ENCODE data around the gene RAB5B.
A peak's percentile ranks its signal among the peaks of the same experiment; 100 is the strongest.
"Not testable (repeated sequence)": the region's sequence is repeated elsewhere in the genome, so short reads cannot be mapped to it uniquely, and the experiment has no call there.

Gene RAB5B

DNA sequence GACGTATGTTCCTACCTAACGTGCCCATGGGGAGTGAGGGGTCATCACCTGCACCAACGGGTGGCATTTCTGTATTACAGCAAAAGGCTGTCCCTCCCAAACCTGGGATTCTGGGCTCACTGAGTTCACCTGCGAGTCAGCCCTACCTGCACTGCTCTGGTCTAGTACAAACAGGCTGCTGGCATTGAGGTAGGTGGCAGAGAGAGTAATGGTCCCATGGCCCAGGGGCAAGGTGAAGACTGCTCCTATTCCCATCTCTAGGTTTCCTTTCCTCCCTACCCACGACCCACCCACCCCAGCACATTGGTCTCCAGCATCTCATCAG is 23.6 kb downstream of the RAB5B start:
- Histone ChIP-seq H3K14ac (ENCODE audit: low read length in 2 of 2) (peak overlapping the region in 1 of 2 experiments; percentile 92), H3K27me3 (ENCODE audit: control insufficient read depth in 1 of 2, insufficient read depth in 1 of 2, low read length in 2 of 2) (no peaks in the 10 kb centered on the region), H3K4me1 (ENCODE audit: control insufficient read depth, insufficient read depth, low read depth, low read length) (peaks cover 15% of the 10 kb centered on the region), H3K9ac (ENCODE audit: low read length) (peak overlapping the region; percentile 90), H2BK12ac (ENCODE audit: low read length in 2 of 2) (peak overlapping the region in 1 of 2 experiments; percentile 74), H4K8ac (ENCODE audit: low read length) (peak overlapping the region; percentile 43), H3K4me2 (ENCODE audit: low read length, poor library complexity, severe bottlenecking) (peak overlapping the region; percentile 81), H3K4ac (ENCODE audit: low read depth in 1 of 2, low read length in 2 of 2) (peak overlapping the region in 1 of 2 experiments; percentile 64), H2AFZ (ENCODE audit: low read depth, low read length) (peak overlapping the region; percentile 72), H3K23ac (ENCODE audit: low read length in 2 of 2) (peak overlapping the region in 1 of 2 experiments; percentile 75), H2BK15ac (ENCODE audit: low read depth, poor library complexity, severe bottlenecking) (no peak overlapping the region), H2AK5ac (ENCODE audit: low read length, severe bottlenecking) (no peak overlapping the region), H3K9me3 (ENCODE audit: control insufficient read depth, low read length) (no peaks in the 10 kb centered on the region), H2BK120ac (ENCODE audit: low read depth, low read length) (peak overlapping the region; percentile 4), H3K36me3 (ENCODE audit: control insufficient read depth in 1 of 2, insufficient read depth in 2 of 2, low read depth in 1 of 2, low read length in 2 of 2) (peaks cover 24 to 37% of the 10 kb centered on the region in 2 experiments), H3K79me1 (replicated peaks; ENCODE audit: low read length, poor library complexity, severe bottlenecking) (peaks cover 15% of the 10 kb centered on the region), H4K91ac (ENCODE audit: low read length) (peak overlapping the region; percentile 79), H3K27ac (ENCODE audit: low read length, poor library complexity, severe bottlenecking) (peak overlapping the region; percentile 52), H3K4me3 (ENCODE audit: insufficient read depth in 1 of 2, low read depth in 1 of 2, low read length in 2 of 2) (peak overlapping the region; percentile 73 to 86), H3K18ac (ENCODE audit: low read depth in 1 of 2, low read length in 2 of 2) (peak overlapping the region in 1 of 2 experiments; percentile 94), H2BK5ac (ENCODE audit: low read depth, low read length, poor library complexity, severe bottlenecking) (no peak overlapping the region)
- DNase-seq, result peak; percentile 3
- WGBS, result 6% methylated on average over 5 of the region's 5 CpGs

DNA sequence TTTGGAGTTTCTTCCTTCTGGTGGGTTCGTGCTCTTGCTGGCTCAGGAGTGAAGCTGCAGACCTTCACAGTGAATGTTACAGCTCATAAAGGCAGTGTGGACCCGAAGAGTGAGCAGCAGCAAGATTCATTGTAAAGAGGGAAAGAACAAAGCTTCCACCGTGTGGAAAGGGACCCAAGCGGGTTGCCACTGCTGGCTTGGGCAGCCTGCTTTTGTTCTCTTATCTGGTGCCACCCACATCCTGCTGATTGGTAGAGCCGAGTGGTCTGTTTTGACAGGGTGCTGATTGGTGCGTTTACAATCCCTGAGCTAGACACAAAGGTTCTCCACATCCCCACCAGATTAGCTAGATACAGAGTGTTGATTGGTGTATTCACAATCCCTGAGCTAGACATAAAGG is 25.6 kb downstream of the RAB5B start:
- H3K14ac ChIP-seq (ENCODE audit: low read length in 2 of 2); H2BK5ac ChIP-seq (ENCODE audit: low read depth, low read length, poor library complexity, severe bottlenecking); H2BK120ac ChIP-seq (ENCODE audit: low read depth, low read length); H4K8ac ChIP-seq (ENCODE audit: low read length); DNase-seq; H2BK12ac ChIP-seq (ENCODE audit: low read length in 2 of 2); H3K4ac ChIP-seq (ENCODE audit: low read depth in 1 of 2, low read length in 2 of 2); H2BK15ac ChIP-seq (ENCODE audit: low read depth, poor library complexity, severe bottlenecking); H2AK5ac ChIP-seq (ENCODE audit: low read length, severe bottlenecking); H3K9ac ChIP-seq (ENCODE audit: low read length); H3K27me3 ChIP-seq (ENCODE audit: control insufficient read depth in 1 of 2, insufficient read depth in 1 of 2, low read length in 2 of 2); H3K18ac ChIP-seq (ENCODE audit: low read depth in 1 of 2, low read length in 2 of 2); H2AFZ ChIP-seq (ENCODE audit: low read depth, low read length); H3K4me2 ChIP-seq (ENCODE audit: low read length, poor library complexity, severe bottlenecking); H3K4me3 ChIP-seq (ENCODE audit: insufficient read depth in 1 of 2, low read depth in 1 of 2, low read length in 2 of 2); H3K9me3 ChIP-seq (ENCODE audit: control insufficient read depth, low read length); H3K27ac ChIP-seq (ENCODE audit: low read length, poor library complexity, severe bottlenecking); H3K23ac ChIP-seq (ENCODE audit: low read length in 2 of 2): not testable (repeated sequence)
- Histone ChIP-seq H3K79me1 (replicated peaks; ENCODE audit: low read length, poor library complexity, severe bottlenecking) (peaks cover 17% of the 10 kb centered on the region), H4K91ac (ENCODE audit: low read length) (peak overlapping the region; percentile 29), H3K36me3 (ENCODE audit: control insufficient read depth in 1 of 2, insufficient read depth in 2 of 2, low read depth in 1 of 2, low read length in 2 of 2) (peaks cover 26 to 30% of the 10 kb centered on the region in 2 experiments), H3K4me1 (ENCODE audit: control insufficient read depth, insufficient read depth, low read depth, low read length) (peaks cover 15% of the 10 kb centered on the region)
- 97% methylated on average over 4 of the region's 6 CpGs for WGBS

DNA sequence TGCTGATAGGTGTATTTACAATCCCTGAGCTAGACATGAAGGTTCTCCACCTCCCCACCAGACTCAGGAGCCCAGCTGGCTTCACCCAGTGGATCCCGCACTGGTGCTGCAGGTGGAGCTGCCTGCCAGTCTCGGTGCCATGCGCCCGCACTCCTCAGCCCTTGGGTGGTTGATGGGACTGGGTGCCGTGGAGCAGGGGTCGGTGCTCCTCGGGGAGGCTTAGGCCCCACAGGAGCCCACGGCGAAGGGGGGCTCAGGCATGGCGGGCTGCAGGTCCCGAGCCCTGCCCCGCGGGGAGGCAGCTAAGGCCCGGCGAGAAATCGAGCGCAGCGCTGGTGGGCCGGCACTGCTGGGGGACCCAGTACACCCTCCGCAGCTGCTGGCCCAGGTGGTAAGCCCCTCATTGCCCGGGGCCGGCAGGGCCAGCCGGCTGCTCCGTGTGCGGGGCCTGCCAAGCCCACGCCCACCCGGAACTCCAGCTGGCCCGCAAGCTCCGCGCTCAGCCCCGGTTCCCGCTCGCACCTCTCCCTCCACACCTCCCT is 26.2 kb downstream of the RAB5B start:
- Histone ChIP-seq H3K79me1 (replicated peaks; ENCODE audit: low read length, poor library complexity, severe bottlenecking) (peaks cover 17% of the 10 kb centered on the region), H3K36me3 (ENCODE audit: control insufficient read depth in 1 of 2, insufficient read depth in 2 of 2, low read depth in 1 of 2, low read length in 2 of 2) (peaks cover 29 to 31% of the 10 kb centered on the region in 2 experiments), H3K4me1 (ENCODE audit: control insufficient read depth, insufficient read depth, low read depth, low read length) (peaks cover 15% of the 10 kb centered on the region)
- not testable (repeated sequence) for H2BK5ac ChIP-seq (ENCODE audit: low read depth, low read length, poor library complexity, severe bottlenecking); H3K27ac ChIP-seq (ENCODE audit: low read length, poor library complexity, severe bottlenecking); H3K23ac ChIP-seq (ENCODE audit: low read length in 2 of 2); H3K4me3 ChIP-seq (ENCODE audit: insufficient read depth in 1 of 2, low read depth in 1 of 2, low read length in 2 of 2); H3K4me2 ChIP-seq (ENCODE audit: low read length, poor library complexity, severe bottlenecking); H2AFZ ChIP-seq (ENCODE audit: low read depth, low read length); H3K9ac ChIP-seq (ENCODE audit: low read length); H2AK5ac ChIP-seq (ENCODE audit: low read length, severe bottlenecking); DNase-seq; H2BK15ac ChIP-seq (ENCODE audit: low read depth, poor library complexity, severe bottlenecking); H3K4ac ChIP-seq (ENCODE audit: low read depth in 1 of 2, low read length in 2 of 2); H3K18ac ChIP-seq (ENCODE audit: low read depth in 1 of 2, low read length in 2 of 2); H3K9me3 ChIP-seq (ENCODE audit: control insufficient read depth, low read length); H3K14ac ChIP-seq (ENCODE audit: low read length in 2 of 2); H2BK12ac ChIP-seq (ENCODE audit: low read length in 2 of 2); H2BK120ac ChIP-seq (ENCODE audit: low read depth, low read length); H4K91ac ChIP-seq (ENCODE audit: low read length); H4K8ac ChIP-seq (ENCODE audit: low read length); H3K27me3 ChIP-seq (ENCODE audit: control insufficient read depth in 1 of 2, insufficient read depth in 1 of 2, low read length in 2 of 2)
- 97% methylated on average over 18 of the region's 33 CpGs for WGBS

DNA sequence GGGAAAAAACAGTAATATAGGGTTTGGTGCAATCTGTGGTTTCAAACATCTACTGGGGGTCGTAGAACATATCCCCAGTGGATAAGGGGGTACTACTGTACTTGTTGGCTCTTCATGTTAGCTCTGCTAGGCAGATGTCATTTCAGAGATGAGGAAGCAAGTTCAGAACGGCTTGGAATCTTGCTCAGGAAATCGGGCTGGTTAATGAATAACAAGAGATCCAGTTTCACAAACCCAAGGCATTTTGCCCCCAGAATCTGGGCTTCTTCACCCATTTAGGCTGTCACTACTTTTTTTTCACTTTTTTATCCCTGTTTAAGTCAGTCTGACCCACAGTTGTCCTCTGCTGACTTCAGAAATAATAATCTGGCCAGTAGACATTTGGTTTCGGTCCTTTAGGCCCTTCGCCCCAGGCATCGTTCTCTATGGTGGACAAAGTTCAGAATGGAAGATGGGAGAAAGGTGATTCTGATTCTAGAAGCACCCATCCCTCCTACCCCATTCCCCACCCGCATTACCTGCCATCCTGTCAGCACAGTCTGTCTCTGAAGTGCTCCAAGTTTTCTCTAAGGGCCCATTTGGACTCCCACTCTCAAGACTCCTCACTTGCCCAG is 27.7 kb downstream of the RAB5B start:
- Histone ChIP-seq H2BK120ac (ENCODE audit: low read depth, low read length) (no peak overlapping the region), H3K79me1 (replicated peaks; ENCODE audit: low read length, poor library complexity, severe bottlenecking) (peaks cover 16% of the 10 kb centered on the region), H3K9ac (ENCODE audit: low read length) (no peak overlapping the region), H4K91ac (ENCODE audit: low read length) (no peak overlapping the region), H3K18ac (ENCODE audit: low read depth in 1 of 2, low read length in 2 of 2) (no peak overlapping the region), H2BK15ac (ENCODE audit: low read depth, poor library complexity, severe bottlenecking) (no peak overlapping the region), H3K27ac (ENCODE audit: low read length, poor library complexity, severe bottlenecking) (peak overlapping the region; percentile 14), H3K4me3 (ENCODE audit: insufficient read depth in 1 of 2, low read depth in 1 of 2, low read length in 2 of 2) (no peak overlapping the region), H3K23ac (ENCODE audit: low read length in 2 of 2) (no peak overlapping the region), H3K9me3 (ENCODE audit: control insufficient read depth, low read length) (no peaks in the 10 kb centered on the region), H3K14ac (ENCODE audit: low read length in 2 of 2) (no peak overlapping the region), H3K36me3 (ENCODE audit: control insufficient read depth in 1 of 2, insufficient read depth in 2 of 2, low read depth in 1 of 2, low read length in 2 of 2) (peaks cover 26 to 27% of the 10 kb centered on the region in 2 experiments), H2BK5ac (ENCODE audit: low read depth, low read length, poor library complexity, severe bottlenecking) (no peak overlapping the region), H2AK5ac (ENCODE audit: low read length, severe bottlenecking) (no peak overlapping the region), H3K4me1 (ENCODE audit: control insufficient read depth, insufficient read depth, low read depth, low read length) (peaks cover 15% of the 10 kb centered on the region), H3K4me2 (ENCODE audit: low read length, poor library complexity, severe bottlenecking) (no peak overlapping the region), H3K4ac (ENCODE audit: low read depth in 1 of 2, low read length in 2 of 2) (no peak overlapping the region), H4K8ac (ENCODE audit: low read length) (no peak overlapping the region), H3K27me3 (ENCODE audit: control insufficient read depth in 1 of 2, insufficient read depth in 1 of 2, low read length in 2 of 2) (no peaks in the 10 kb centered on the region), H2BK12ac (ENCODE audit: low read length in 2 of 2) (no peak overlapping the region), H2AFZ (ENCODE audit: low read depth, low read length) (no peak overlapping the region)
- 93% methylated on average over 6 of the region's 7 CpGs for WGBS
- DNase-seq, result no peak

All from mesenchymal stem cell (in vitro differentiated cells and primary cell).